GM12878 (cell line): ENCODE data around the gene PTPN5. TPM values are rescaled to one million over a fixed set of nuclear protein-coding genes. Genes with fewer than 3 reads are reported as not detected.
A peak's percentile ranks its signal among the peaks of the same experiment; 100 is the strongest.

Experiments used
- ATAC-seq: fragments of 200-7000 bp; cut with Tn5 transposase; 3 replicates; pipeline ENCODE4 v1.9.1; 2020; ENCODE audit warnings: mild to moderate bottlenecking, moderate library complexity
- BruUV-seq: library from RNA; stranded (reverse); fragments of 400-500 nt; replicated peaks from 2 replicates; lab custom pipeline; 2021; lab: Mats Ljungman, UMichigan
- CTCF ChIA-PET: fragments of 300-600 bp; sonication (Branson Sonifier 250); formaldehyde crosslinking; extraction: SDS; loops from one replicate; lab custom pipeline; 2021; ENCODE audit warnings: inconsistent platforms; lab: Yijun Ruan, JAX
- POLR2A ChIA-PET: fragments of 350-600 bp; formaldehyde crosslinking; extraction: SDS; loops from one replicate; lab custom pipeline; 2021; ENCODE audit warnings: inconsistent platforms; lab: Charles Lee
- RAD21 ChIA-PET: fragments of 300-600 bp; sonication (Branson Sonifier 250); formaldehyde crosslinking; loops from one replicate; lab custom pipeline; 2023; ENCODE audit warnings: antibody characterized with exemption; ENCODE audit not compliant: unreplicated experiment; lab: Charles Lee
- SMC1A ChIA-PET: fragments of 300-600 bp; sonication (Branson Sonifier 250); formaldehyde crosslinking; loops from one replicate; lab custom pipeline; 2023; ENCODE audit not compliant: unreplicated experiment, uncharacterized antibody; lab: Charles Lee
- DNase-seq: peaks from one replicate; pipeline ENCODE4 v3.0.0-alpha.2; 2011; ENCODE audit warnings: low read depth, low spot score
- FAIRE-seq: peaks from 3 replicates; lab custom pipeline; 2011; peaks lifted over from hg19 to GRCh38; lab: Jason Lieb, UNC
- H2AFZ ChIP-seq: 2 replicates; pipeline ENCODE4 v1.6.0; 2011; ENCODE audit warnings: low read depth, low read length, control low read depth; ENCODE audit not compliant: control insufficient read depth
- H3K27ac ChIP-seq: 2 replicates; pipeline ENCODE4 v1.5.1; 2011; ENCODE audit warnings: control low read depth; ENCODE audit not compliant: control insufficient read depth, insufficient read depth
- H3K27me3 ChIP-seq, 2 experiments: replicated peaks in 1 of 2; 2 replicates each; pipeline versions ENCODE4 v1.6.0 to v1.6.1; 2011; ENCODE audit warnings: low read length in 1 of 2; ENCODE audit not compliant: control insufficient read depth in 2 of 2, insufficient read depth in 2 of 2
- H3K36me3 ChIP-seq, 2 experiments: 2 replicates each; pipeline ENCODE4 v1.5.1; 2011; ENCODE audit warnings: low read length in 1 of 2; ENCODE audit not compliant: control insufficient read depth in 2 of 2, insufficient read depth in 2 of 2
- H3K4me1 ChIP-seq: 2 replicates; pipeline ENCODE4 v1.6.1; 2011; ENCODE audit warnings: mild to moderate bottlenecking, low read length, moderate library complexity, mixed read lengths; ENCODE audit not compliant: control insufficient read depth, insufficient read depth
- H3K4me2 ChIP-seq: 2 replicates; pipeline ENCODE4 v1.6.0; 2011; ENCODE audit warnings: control low read depth; ENCODE audit not compliant: control insufficient read depth, insufficient read depth
- H3K4me3 ChIP-seq: fragments of 200-600 bp; sonication (generic); 2 replicates; pipeline ENCODE4 v1.5.1; 2016
- H3K79me2 ChIP-seq: 2 replicates; pipeline ENCODE4 v1.6.0; 2011; ENCODE audit warnings: low read length; ENCODE audit not compliant: control insufficient read depth, insufficient read depth
- H3K9ac ChIP-seq: 2 replicates; pipeline ENCODE4 v1.8.0; 2011; ENCODE audit warnings: low read length, control low read depth, mixed read lengths; ENCODE audit not compliant: control insufficient read depth, insufficient read depth
- H3K9me3 ChIP-seq: replicated peaks from 3 replicates; pipeline ENCODE4 v1.5.1; 2011; ENCODE audit warnings: mild to moderate bottlenecking, low read length; ENCODE audit not compliant: control insufficient read depth, insufficient read depth
- H4K20me1 ChIP-seq: 2 replicates; pipeline ENCODE4 v1.6.0; 2011; ENCODE audit not compliant: control insufficient read depth, insufficient read depth
- USF1 ChIP-seq: IDR thresholded peaks from 2 replicates; pipeline ENCODE4 v1.6.1; 2011; ENCODE audit warnings: borderline replicate concordance, low read depth, mild to moderate bottlenecking, moderate library complexity, mixed read lengths, low read length; ENCODE audit not compliant: insufficient read depth; ENCODE audit errors: extremely low read length
- ZBTB40 ChIP-seq: fragments of 450-650 bp; IDR thresholded peaks from 2 replicates; pipeline ENCODE4 v1.6.1; 2016; ENCODE audit warnings: mild to moderate bottlenecking, moderate library complexity, borderline replicate concordance
- WGBS: methylation state at CpG from one replicate; pipeline ENCODE4 v1.1.6; 2016; ENCODE audit warnings: low lambda C conversion rate; ENCODE audit not compliant: insufficient replicate concordance, insufficient coverage; ENCODE audit errors: missing lambda C conversion rate; 5-methylcytosine and 5-hydroxymethylcytosine counted together
- in situ Hi-C: fragments of 300-500 bp; cut with MboI; formaldehyde crosslinking; loops from 9 replicates; pipeline ENCODE4 v1.14.3; 2018; ENCODE audit warnings: mixed read lengths
- intact Hi-C: fragments of 100-400 bp; cut with micrococcal nuclease; formaldehyde crosslinking; loops from one replicate; pipeline ENCODE4 v1.14.2; 2022; ENCODE audit not compliant: unreplicated experiment
- polyA plus RNA-seq, 11 experiments: library from polyadenylated mRNA; depleted of rRNA in 4 of 11; unstranded in 6 of 11; stranded (reverse) in 5 of 11; fragments of >200 nt; fragmentation: Nextera tagmentation in 4 of 11; fragmentation: Illumina TruSeq in 1 of 11; extraction: Ambion mirVana in 4 of 11; extraction: Trizol in 1 of 11; gene quantifications; 1 replicate in 1 of 11; 2 replicates in 10 of 11; pipeline versions ENCODE4 v1.2.1 to v1.2.3, GENCODE V29; 2011 to 2016; ENCODE audit warnings: inconsistent platforms in 2 of 11, missing spikeins in 2 of 11, low read depth in 1 of 11
- total RNA-seq, 4 experiments: library from RNA; depleted of rRNA in 3 of 4; stranded (reverse); fragments of >200 nt in 3 of 4; fragmentation: Illumina TruSeq in 1 of 4; extraction: Trizol in 1 of 4; gene quantifications; 2 replicates each; pipeline versions ENCODE4 v1.2.1 to v1.2.3, GENCODE V29; 2013 to 2021

Gene PTPN5
- total and polyA plus RNA-seq, 10 of the 15 experiments (the other 5 are each of a cell fraction or from before 2014, with no cell fraction given), result 0.04 to 0.06 (median 0.05) TPM; not detected in 7

- ATAC-seq (no peak), FAIRE-seq (no peak), DNase-seq (no peak)
- CTCF ChIA-PET, result interaction anchor here (0.8 to 24.2 kb wide), 10 partner anchors 9 to 527 kb away, joined by 3 to 494 read pairs (median 4); no protein-coding TSS in a partner anchor
- Histone ChIP-seq H3K4me1 (peaks cover 38% of the 10 kb centered on the region), H3K27me3 (no peaks in the 10 kb centered on the region), H3K4me3 (no peak overlapping the region), H4K20me1 (no peaks in the 10 kb centered on the region), H3K79me2 (no peaks in the 10 kb centered on the region), H3K9ac (no peak overlapping the region), H3K36me3 (no peaks in the 10 kb centered on the region), H3K27ac (no peak overlapping the region), H2AFZ (no peak overlapping the region), H3K4me2 (no peak overlapping the region), H3K9me3 (no peaks in the 10 kb centered on the region; the same call in 2 of the 3 replicates)
- SMC1A ChIA-PET, result interaction anchor here (0.9 to 1.9 kb wide), 6 partner anchors 9 to 49 kb away, joined by 3 to 5 read pairs (median 4); no protein-coding TSS in a partner anchor
- intact Hi-C loops, result no loop called here
- TF ChIP-seq ZBTB40 (no peak), USF1 (peak; percentile 29)
- in situ Hi-C loops, result no loop called here
- RAD21 ChIA-PET, result interaction anchor here (1.2 kb wide), 1 partner anchor 40 kb away, joined by 4 read pairs; no protein-coding TSS in a partner anchor
- 68% methylated on average over 13 of the region's 13 CpGs for WGBS
- BruUV-seq, result no TSS peak
- POLR2A ChIA-PET, result interaction anchor here (1.5 kb wide), 1 partner anchor 23 kb away, joined by 5 read pairs; no protein-coding TSS in a partner anchor
These were observed 20.1 kb downstream of the PTPN5 start for GRCh38 chr11:18771266-18772035.
